Hepatic stellate cell (primary cell): ENCODE measurements around the gene LUM.

Source experiments
- DNase-seq: peaks from one replicate; pipeline ENCODE4 v3.0.0; 2011; ENCODE audit warnings: low spot score

The LUM gene

GRCh38 chr12:91074154-91074709, 37.1 kb downstream of the LUM start:
- no peak for DNase-seq

- DNase-seq = no peak
These were observed 37.9 kb downstream of the LUM start for GRCh38 chr12:91073426-91073825.

DNA sequence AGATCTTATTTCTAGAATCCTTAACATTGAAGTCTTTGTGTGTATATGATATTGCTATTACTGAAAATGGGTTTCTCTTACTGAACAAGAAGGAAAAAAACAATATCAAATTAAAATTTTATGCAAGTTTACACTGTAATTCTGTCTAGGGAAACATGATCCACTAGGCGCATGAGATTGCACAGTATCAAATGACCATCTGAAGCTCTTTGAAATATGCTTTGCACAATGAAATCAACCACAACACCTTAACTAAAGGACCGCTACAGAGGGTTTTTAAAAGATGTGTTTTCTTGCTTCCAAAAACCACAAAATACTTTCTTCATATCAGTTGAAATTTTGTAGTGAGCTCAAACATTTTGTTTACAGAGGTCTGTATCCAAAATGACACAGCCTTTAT, 38.4 kb downstream of the LUM start:
- no peak for DNase-seq

- DNase-seq = no peak
These were observed 40.4 kb downstream of the LUM start for GRCh38 chr12:91070936-91071335.

DNA sequence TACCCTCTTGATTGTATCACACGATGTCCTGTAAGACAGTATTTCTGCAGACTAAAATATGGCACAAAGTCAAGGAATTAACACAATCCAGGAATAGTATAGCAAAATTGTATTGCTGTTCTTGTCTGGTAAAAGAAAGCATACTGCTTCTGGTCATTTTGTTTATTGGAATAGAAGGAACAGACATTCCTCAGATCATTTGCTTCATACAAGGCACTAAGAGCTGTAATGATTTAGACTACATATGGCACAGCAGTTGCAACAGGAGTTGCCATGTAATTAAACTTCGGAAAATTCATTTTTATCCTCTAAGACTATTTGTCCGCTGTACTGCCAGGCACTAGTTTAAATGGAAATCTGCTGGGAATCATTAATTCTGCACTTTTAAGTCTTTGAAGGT, 45.9 kb downstream of the LUM start:
- no peak for DNase-seq

DNA sequence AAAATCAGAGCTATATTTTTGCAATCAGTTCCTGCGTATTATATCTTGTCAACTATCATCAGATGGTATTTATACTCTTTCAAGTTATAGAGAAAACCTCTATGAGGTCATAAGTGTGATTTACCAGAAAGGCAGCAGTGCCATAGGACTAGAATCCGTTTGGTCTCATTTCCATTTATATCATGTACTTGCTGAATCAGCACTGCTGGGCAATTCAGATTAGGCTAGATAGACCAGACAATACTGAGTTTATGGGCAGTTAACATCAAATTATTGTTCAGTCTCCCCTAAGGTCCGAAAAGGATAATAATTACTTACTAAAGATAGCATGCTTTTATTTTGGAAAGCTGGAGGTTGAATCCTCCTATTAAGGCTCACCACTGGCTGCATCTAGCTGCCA, 46.7 kb downstream of the LUM start:
- DNase-seq = no peak

DNA sequence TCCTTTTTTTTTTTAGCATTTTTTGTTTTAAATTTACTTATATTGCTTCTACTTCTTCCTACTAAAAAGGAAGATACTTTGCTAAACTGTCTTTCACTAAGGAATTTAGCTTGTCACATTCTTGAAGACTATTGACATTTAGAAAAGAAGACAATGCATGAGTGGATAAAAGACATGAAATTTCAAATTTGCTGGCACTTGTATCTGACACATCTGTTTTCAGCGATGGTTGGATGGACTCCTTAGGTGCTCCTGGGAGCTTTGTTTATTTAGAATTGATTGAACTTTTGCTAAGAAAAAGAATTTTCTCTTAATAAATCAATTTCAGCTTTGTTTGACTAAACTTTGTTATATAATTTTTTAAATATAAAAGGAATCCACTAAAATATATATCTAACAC, 50.2 kb downstream of the LUM start:
- no peak for DNase-seq

DNA sequence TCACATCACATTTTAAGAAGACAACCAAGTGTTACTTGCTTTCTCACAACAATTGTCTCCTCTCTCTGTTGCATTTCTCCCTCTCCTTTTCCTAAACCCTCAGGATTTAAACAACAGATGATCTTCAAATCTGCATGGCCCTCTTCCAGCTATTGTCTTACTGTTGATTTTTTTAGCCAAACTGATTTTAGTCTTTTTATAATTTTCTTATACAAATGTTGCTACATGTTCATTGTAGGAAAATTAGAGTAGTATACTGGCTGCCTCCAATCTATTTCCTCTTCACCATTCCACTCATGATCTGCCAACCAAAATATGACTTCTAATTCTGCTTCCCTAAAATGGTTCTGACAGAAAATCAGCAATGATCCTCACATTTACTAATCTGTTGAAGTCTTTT, 52.1 kb downstream of the LUM start:
- DNase-seq = no peak

DNA sequence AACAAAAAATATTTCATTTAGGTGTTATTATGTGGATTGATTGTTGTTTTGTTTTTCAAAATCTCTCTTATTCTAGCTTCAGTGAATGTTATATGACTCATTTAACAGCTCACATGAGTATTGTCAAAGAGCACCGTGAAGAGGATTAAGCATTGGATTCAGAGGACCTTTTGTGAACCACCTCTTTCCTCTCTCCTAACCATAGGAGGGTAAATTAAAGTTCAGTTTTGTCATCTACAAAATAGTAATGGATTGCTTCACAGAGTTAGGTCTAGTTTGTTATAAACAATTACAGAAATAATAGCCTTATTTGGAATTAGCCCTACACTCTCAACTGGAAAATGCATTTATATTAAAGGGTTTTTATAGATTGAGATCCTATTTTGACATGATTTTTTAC, 52.5 kb downstream of the LUM start:
- DNase-seq = no peak

GRCh38 chr12:91057368-91058165, 53.7 kb downstream of the LUM start, which contains the start of gene KERA:
Gene KERA, minus strand, starts transcription at chr12:91058024. Its CDS starts 1,743 bp downstream, at chr12:91056281.
- no peak for DNase-seq

- DNase-seq = no peak
These were observed 54.8 kb downstream of the LUM start for GRCh38 chr12:91056488-91056887.

GRCh38 chr12:91055976-91056375, 55.3 kb downstream of the LUM start:
- no peak for DNase-seq

- DNase-seq = peak; percentile 3
These were observed 57.2 kb downstream of the LUM start for GRCh38 chr12:91053951-91054715.
